Activated effector memory CD4-positive, alpha-beta T cell treated with anti-CD3 and anti-CD28 coated beads, Interleukin-2, amount 50 U/mL, for 16 hours (primary cell): ENCODE data around the gene OSTC.

Experiments used
- DNase-seq: peaks from one replicate; pipeline ENCODE4 v3.0.0-alpha.2; 2020

The OSTC gene

GRCh38 chr4:108717386-108717785 is 67.0 kb downstream of the OSTC start:
- no peak for DNase-seq
